T47D (cell line): ENCODE data around the gene USPL1.
A peak's percentile ranks its signal among the peaks of the same experiment; 100 is the strongest.

Experiments
- DNase-seq, 2 experiments: peaks; one replicate each; pipeline versions ENCODE4 v3.0.0 to v3.0.0-alpha.2; 2011 to 2012; ENCODE audit warnings: low read depth in 1 of 2, low spot score in 1 of 2
- JUND ChIP-seq: IDR thresholded peaks from 2 replicates; pipeline ENCODE4 v1.6.1; 2012; ENCODE audit warnings: low read depth
- in situ Hi-C: cut with HindIII; loops from 2 replicates; pipeline ENCODE4 v1.10.0; 2016; ENCODE audit warnings: low sequenced_read_pairs, low pct_unique_long_range_greater_than_20kb

The USPL1 gene

GRCh38 chr13:30617315-30618185 lies at the start of gene USPL1:
Gene USPL1 (plus strand): TSS chr13:30617920. CDS start chr13:30621141, 3,221 bp downstream.
- TF ChIP-seq JUND, result no peak
- in situ Hi-C loops, result no loop called here

DNA sequence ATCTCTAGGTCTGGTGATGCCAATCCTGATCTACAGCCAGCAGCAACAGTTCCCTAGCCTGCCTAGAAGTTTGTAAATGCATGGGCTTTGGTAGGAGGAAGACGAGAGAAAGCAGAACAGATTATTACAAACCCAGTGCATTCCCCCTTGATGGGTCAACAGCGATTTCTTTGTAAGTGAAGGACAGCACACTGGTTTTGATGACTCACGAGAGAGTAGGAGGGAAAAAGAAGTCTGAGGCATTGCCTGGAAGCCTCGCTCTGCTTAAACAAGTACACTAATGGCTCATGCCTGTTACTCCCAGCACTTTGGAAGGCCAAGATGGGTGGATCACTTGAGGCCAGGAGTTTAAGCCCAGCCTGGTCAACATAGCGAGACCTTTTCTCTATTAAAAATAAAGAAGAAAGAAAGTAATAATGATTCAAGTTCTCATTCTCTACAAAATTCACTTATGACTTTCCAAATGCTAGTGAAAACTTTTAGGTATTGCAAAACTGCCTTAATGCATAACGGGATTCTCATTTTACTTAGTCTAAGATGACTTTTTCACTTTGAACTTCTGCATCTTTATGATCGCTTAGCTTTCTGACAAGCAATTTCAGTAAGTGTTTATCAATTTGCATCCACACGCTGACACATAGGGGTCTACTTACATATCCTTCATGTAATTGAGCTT lies 47.7 kb upstream of the USPL1 start:
- TF ChIP-seq JUND, result no peak
- in situ Hi-C loops, result no loop called here

More at GRCh38 chr13:30617315-30618185, at the start of gene USPL1:
- peak; percentile 69 to 97 for DNase-seq

DNA sequence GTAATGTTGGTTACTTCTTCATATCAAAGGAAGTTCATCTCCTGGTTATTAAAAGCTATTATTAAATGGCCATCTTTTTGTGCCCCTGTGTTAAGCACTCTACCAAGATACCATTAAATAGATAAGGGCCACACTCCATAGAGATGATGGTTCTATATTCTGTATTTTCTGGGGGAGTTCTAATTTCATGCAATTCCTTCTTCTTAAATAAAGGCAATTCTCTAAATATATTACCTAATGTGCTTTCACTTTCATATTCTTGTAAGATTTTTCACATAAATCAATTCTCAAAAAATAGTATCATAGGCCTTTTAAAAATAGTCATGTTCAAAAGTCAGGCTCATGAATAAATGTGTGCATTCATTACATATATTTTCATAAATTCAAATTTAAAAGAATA lies 47.0 kb upstream of the USPL1 start:
- no peak for TF ChIP-seq JUND
- in situ Hi-C loops, result no loop called here
- no peak for DNase-seq

More for the DNA sequence above, 47.7 kb upstream of the USPL1 start:
- DNase-seq, result no peak

DNA sequence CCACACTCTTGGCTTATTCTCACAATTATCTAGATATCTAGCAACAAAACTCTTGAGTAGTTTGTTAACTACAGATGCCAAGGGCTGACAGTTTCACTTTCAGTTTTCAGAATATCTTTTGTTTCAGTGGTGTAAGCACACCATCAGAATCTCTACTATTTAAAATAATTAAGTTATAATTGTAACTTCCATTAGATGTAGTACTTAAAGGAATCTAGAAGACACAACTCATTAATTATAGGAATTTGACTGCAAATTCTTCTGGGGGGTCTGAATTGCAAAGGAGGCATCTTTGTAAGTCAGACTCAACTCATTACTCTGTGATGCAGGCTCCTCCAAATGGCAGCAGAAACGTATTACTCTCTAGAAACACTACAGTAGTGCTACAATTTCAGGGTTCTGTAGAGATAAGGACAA lies 44.9 kb upstream of the USPL1 start:
- no peak for TF ChIP-seq JUND
- peak; percentile 13 to 63 for DNase-seq
- in situ Hi-C loops, result no loop called here

GRCh38 chr13:30576528-30576927 lies 41.2 kb upstream of the USPL1 start:
- DNase-seq, result no peak
- in situ Hi-C loops, result no loop called here
- TF ChIP-seq JUND, result no peak

DNA sequence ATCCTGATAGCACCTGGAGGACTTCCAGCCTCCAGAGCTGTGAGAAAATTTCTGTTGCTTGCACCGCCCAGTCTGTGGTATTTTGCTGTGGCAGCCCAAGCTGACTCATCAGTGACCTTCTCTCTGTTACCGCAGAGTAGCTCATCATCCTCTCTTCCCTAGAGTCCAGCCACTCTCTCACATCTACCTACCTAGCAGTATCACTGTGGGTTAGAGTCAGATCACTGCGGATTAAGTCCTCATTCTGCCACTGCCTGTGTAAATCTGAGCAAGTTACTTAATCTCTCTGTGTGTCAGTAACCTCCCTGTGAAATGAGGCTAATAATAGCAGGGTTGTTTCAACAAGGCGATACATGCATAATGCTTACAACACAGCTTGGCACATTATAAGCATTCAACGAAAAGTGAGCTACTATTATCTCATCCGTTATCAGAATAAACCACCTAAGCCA lies 40.3 kb upstream of the USPL1 start:
- TF ChIP-seq JUND, result no peak
- no peak for DNase-seq
- in situ Hi-C loops, result no loop called here

DNA sequence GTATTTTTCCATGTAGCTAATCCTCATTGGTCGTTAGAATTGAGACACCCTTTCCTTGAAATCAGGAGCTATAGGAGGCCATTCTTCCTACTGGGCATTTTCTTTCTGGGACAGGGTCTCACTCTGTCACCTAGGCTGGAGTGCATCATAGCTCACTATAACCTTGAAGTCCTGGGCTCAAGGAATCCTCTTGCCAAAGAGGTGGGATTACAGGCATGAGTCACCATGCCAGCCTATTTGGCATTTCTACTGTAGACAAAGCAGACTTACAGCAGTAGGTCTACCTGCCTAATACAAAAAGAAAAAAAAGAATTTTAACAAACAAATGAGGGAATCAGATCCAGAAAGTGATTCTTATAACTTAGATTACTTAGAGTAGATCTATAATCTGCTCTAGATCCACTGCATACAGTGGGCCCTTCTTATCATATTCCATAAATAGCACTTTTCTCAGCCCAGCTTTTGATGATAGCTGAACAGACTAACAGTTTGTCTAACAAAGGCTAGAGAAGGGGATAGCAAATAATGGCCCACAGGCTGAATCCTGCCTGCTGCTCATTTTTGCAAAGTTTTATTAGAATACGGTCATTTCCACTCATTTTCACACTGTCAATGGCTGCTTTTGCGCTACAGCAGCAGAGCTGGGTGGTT lies 36.7 kb upstream of the USPL1 start:
- in situ Hi-C loops, result no loop called here
- DNase-seq, result no peak
- TF ChIP-seq JUND, result no peak

- no peak for TF ChIP-seq JUND
- in situ Hi-C loops, result no loop called here
- DNase-seq, result peak in 1 of 2 experiments; percentile 47
Measured at GRCh38 chr13:30581582-30581981, 36.1 kb upstream of the USPL1 start.

GRCh38 chr13:30584051-30584731 lies 33.5 kb upstream of the USPL1 start:
- no peak for TF ChIP-seq JUND
- DNase-seq, result no peak
- in situ Hi-C loops, result no loop called here

GRCh38 chr13:30585748-30586262 lies 31.9 kb upstream of the USPL1 start:
- in situ Hi-C loops, result no loop called here

GRCh38 chr13:30587231-30587630 lies 30.5 kb upstream of the USPL1 start:
- no peak for TF ChIP-seq JUND
- in situ Hi-C loops, result no loop called here
- no peak for DNase-seq

More at GRCh38 chr13:30585748-30586262, 31.9 kb upstream of the USPL1 start:
- DNase-seq, result no peak
- no peak for TF ChIP-seq JUND

DNA sequence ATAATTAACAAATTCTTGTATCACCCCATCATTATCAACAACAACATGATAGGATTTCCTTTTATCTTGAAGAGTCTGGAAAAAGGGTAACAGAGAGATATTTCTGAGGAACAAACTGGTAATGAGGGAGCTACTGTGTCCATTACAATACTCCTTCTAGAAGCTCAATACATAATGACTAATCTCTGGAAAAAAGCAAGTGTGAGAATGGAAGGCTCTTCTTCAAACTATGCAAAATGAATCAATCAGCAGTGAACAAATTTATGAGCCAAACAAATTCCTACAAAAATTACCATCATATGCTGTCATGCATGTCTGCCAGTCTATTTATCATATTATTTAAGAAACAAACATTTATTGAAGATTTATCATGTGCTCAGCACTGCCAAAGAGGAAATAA lies 30.0 kb upstream of the USPL1 start:
- DNase-seq, result no peak
- TF ChIP-seq JUND, result no peak
- in situ Hi-C loops, result no loop called here
